ENCODE results near the gene SH3TC2.

SH3TC2 gene

GRCh38 chr5:149041242-149041641 is 21.6 kb downstream of the SH3TC2 start:
- no peak overlapping the region for H3K4me3 ChIP-seq (IDR thresholded peaks at IDR 0.05; ENCODE audit: insufficient read depth, low read depth, low read length)
- no peak overlapping the region for H3K4me2 ChIP-seq
- no peak overlapping the region for H3K9ac ChIP-seq
- no peak for TF ChIP-seq CTCF (conservative IDR thresholded peaks at IDR 0.05; ENCODE audit: low read depth, low read length)
- H3K36me3 ChIP-seq (ENCODE audit: insufficient read depth): no peaks in the 10 kb centered on the region
- H3K27ac ChIP-seq: no peak overlapping the region
- H3K79me2 ChIP-seq (ENCODE audit: insufficient read depth, low read depth): no peaks in the 10 kb centered on the region
- H3K4me1 ChIP-seq (ENCODE audit: low read depth, poor library complexity, severe bottlenecking): peaks cover 19% of the 10 kb centered on the region
- H4K20me1 ChIP-seq (ENCODE audit: insufficient read depth): no peaks in the 10 kb centered on the region
- H2AFZ ChIP-seq (ENCODE audit: low read depth): no peak overlapping the region
- H3K27me3 ChIP-seq (ENCODE audit: insufficient read depth, low read depth): no peaks in the 10 kb centered on the region

GRCh38 chr5:149040421-149040820 is 22.4 kb downstream of the SH3TC2 start:
- Histone ChIP-seq H3K4me2 (no peak overlapping the region), H3K36me3 (ENCODE audit: insufficient read depth) (no peaks in the 10 kb centered on the region), H3K9ac (no peak overlapping the region), H3K79me2 (ENCODE audit: insufficient read depth, low read depth) (no peaks in the 10 kb centered on the region), H4K20me1 (ENCODE audit: insufficient read depth) (no peaks in the 10 kb centered on the region), H2AFZ (ENCODE audit: low read depth) (no peak overlapping the region), H3K27ac (no peak overlapping the region), H3K4me3 (IDR thresholded peaks at IDR 0.05; ENCODE audit: insufficient read depth, low read depth, low read length) (no peak overlapping the region), H3K27me3 (ENCODE audit: insufficient read depth, low read depth) (no peaks in the 10 kb centered on the region), H3K4me1 (ENCODE audit: low read depth, poor library complexity, severe bottlenecking) (peaks cover 23% of the 10 kb centered on the region)
- no peak for TF ChIP-seq CTCF (conservative IDR thresholded peaks at IDR 0.05; ENCODE audit: low read depth, low read length)

GRCh38 chr5:149039506-149039905 is 23.4 kb downstream of the SH3TC2 start:
- Histone ChIP-seq H3K27ac (no peak overlapping the region), H3K4me3 (IDR thresholded peaks at IDR 0.05; ENCODE audit: insufficient read depth, low read depth, low read length) (no peak overlapping the region), H3K79me2 (ENCODE audit: insufficient read depth, low read depth) (no peaks in the 10 kb centered on the region), H3K36me3 (ENCODE audit: insufficient read depth) (no peaks in the 10 kb centered on the region), H3K27me3 (ENCODE audit: insufficient read depth, low read depth) (no peaks in the 10 kb centered on the region), H3K4me2 (no peak overlapping the region), H3K9ac (no peak overlapping the region), H2AFZ (ENCODE audit: low read depth) (no peak overlapping the region), H3K4me1 (ENCODE audit: low read depth, poor library complexity, severe bottlenecking) (peaks cover 23% of the 10 kb centered on the region), H4K20me1 (ENCODE audit: insufficient read depth) (no peaks in the 10 kb centered on the region)
- no peak for TF ChIP-seq CTCF (conservative IDR thresholded peaks at IDR 0.05; ENCODE audit: low read depth, low read length)

GRCh38 chr5:149038336-149039080 is 24.4 kb downstream of the SH3TC2 start:
- Histone ChIP-seq H3K27ac (peak overlapping the region; percentile 15; the same call in 1 of the 2 replicates), H3K27me3 (ENCODE audit: insufficient read depth, low read depth) (no peaks in the 10 kb centered on the region), H2AFZ (ENCODE audit: low read depth) (no peak overlapping the region), H3K4me1 (ENCODE audit: low read depth, poor library complexity, severe bottlenecking) (peaks cover 27% of the 10 kb centered on the region), H3K36me3 (ENCODE audit: insufficient read depth) (no peaks in the 10 kb centered on the region), H3K79me2 (ENCODE audit: insufficient read depth, low read depth) (no peaks in the 10 kb centered on the region), H3K4me2 (peak overlapping the region; percentile 30; the same call in 1 of the 2 replicates), H3K9ac (no peak overlapping the region), H4K20me1 (ENCODE audit: insufficient read depth) (no peaks in the 10 kb centered on the region), H3K4me3 (IDR thresholded peaks at IDR 0.05; ENCODE audit: insufficient read depth, low read depth, low read length) (no peak overlapping the region)
- TF ChIP-seq CTCF (conservative IDR thresholded peaks at IDR 0.05; ENCODE audit: low read depth, low read length): no peak

Measured in KMS-11 (cell line).